ENCODE measurements around the gene MORN1.

DNA sequence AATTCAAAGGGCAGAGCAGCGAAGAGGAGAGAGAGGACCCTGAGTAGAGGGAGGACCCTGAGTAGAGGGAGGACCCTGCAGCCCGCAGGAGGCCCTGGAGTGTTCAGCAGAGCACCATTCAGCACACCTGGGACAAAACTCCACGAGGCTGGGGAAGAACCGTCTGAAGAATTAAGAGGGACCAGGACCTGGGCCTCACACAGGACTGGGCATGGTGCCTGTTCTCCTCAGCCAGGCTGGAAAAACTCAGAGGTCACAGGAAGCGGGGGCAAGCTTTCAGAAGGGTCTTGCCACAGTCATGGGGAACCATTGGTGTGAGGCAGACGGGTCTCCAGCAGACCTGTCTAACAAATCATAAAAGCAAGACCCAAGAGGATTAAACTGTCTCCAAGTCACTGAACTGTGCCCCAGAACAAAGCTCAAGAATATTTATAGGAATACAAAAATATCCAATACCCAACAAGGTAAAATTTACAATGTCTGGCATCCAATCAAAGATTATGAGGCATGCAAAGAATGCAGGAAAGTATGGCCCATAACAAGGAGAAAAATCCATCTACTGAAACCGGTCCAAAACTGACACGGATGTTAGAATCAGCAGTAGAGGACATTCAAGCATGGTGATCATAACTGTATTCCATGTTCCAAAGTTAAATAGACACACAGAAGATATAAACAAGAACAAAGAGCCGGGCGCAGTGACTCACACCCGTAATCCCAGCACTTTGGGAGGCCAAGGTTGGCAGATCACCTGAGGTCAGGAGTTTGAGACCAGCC is 30.6 kb downstream of the MORN1 start:
- TF ChIP-seq, protein P1, sequence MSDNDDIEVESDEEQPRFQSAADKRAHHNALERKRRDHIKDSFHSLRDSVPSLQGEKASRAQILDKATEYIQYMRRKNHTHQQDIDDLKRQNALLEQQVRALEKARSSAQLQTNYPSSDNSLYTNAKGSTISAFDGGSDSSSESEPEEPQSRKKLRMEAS (IDR thresholded peaks at IDR 0.05) = no peak
- TF ChIP-seq, protein P2, sequence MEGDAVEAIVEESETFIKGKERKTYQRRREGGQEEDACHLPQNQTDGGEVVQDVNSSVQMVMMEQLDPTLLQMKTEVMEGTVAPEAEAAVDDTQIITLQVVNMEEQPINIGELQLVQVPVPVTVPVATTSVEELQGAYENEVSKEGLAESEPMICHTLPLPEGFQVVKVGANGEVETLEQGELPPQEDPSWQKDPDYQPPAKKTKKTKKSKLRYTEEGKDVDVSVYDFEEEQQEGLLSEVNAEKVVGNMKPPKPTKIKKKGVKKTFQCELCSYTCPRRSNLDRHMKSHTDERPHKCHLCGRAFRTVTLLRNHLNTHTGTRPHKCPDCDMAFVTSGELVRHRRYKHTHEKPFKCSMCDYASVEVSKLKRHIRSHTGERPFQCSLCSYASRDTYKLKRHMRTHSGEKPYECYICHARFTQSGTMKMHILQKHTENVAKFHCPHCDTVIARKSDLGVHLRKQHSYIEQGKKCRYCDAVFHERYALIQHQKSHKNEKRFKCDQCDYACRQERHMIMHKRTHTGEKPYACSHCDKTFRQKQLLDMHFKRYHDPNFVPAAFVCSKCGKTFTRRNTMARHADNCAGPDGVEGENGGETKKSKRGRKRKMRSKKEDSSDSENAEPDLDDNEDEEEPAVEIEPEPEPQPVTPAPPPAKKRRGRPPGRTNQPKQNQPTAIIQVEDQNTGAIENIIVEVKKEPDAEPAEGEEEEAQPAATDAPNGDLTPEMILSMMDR (IDR thresholded peaks at IDR 0.05; ENCODE audit: low read depth, low read length, missing input control) = no peak
- TF ChIP-seq GABPA (IDR thresholded peaks at IDR 0.05 in 1 of 2, conservative IDR thresholded peaks at IDR 0.05 in 1 of 2) = no peak
- TF ChIP-seq, protein P3, sequence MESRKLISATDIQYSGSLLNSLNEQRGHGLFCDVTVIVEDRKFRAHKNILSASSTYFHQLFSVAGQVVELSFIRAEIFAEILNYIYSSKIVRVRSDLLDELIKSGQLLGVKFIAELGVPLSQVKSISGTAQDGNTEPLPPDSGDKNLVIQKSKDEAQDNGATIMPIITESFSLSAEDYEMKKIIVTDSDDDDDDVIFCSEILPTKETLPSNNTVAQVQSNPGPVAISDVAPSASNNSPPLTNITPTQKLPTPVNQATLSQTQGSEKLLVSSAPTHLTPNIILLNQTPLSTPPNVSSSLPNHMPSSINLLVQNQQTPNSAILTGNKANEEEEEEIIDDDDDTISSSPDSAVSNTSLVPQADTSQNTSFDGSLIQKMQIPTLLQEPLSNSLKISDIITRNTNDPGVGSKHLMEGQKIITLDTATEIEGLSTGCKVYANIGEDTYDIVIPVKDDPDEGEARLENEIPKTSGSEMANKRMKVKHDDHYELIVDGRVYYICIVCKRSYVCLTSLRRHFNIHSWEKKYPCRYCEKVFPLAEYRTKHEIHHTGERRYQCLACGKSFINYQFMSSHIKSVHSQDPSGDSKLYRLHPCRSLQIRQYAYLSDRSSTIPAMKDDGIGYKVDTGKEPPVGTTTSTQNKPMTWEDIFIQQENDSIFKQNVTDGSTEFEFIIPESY (IDR thresholded peaks at IDR 0.05) = no peak

Data from liver (tissue), 3 donors.